Fibroblast of mammary gland (primary cell): Measurements from ENCODE around the gene EIF4EBP2.

Source experiments
- DNase-seq: peaks from one replicate; pipeline ENCODE4 v3.0.0-alpha.2; 2010; ENCODE audit warnings: low read depth
- H3K4me3 ChIP-seq: 2 replicates; pipeline ENCODE4 v1.5.1; 2011; ENCODE audit warnings: low read depth, mild to moderate bottlenecking, low read length, moderate library complexity; ENCODE audit not compliant: control insufficient read depth
- CTCF ChIP-seq: conservative IDR thresholded peaks from 2 replicates; pipeline ENCODE4 v1.5.1; 2011; ENCODE audit warnings: low read depth, low read length, inconsistent platforms; ENCODE audit not compliant: control insufficient read depth, insufficient read depth

EIF4EBP2 gene

GRCh38 chr10:70466951-70467350 lies 63.0 kb downstream of the EIF4EBP2 start:
- no peak for DNase-seq
- no peak overlapping the region for H3K4me3 ChIP-seq
- no peak for TF ChIP-seq CTCF

- no peak for DNase-seq
- no peak overlapping the region for H3K4me3 ChIP-seq
- TF ChIP-seq CTCF: no peak
Observed at GRCh38 chr10:70472799-70473454, 69.0 kb downstream of the EIF4EBP2 start.

- no peak for TF ChIP-seq CTCF
- no peak overlapping the region for H3K4me3 ChIP-seq
- DNase-seq: no peak
Observed at GRCh38 chr10:70474780-70475179, 70.8 kb downstream of the EIF4EBP2 start.

- DNase-seq: no peak
- no peak for TF ChIP-seq CTCF
- H3K4me3 ChIP-seq: no peak overlapping the region
Observed at GRCh38 chr10:70475661-70476060, 71.7 kb downstream of the EIF4EBP2 start.

GRCh38 chr10:70476249-70477035 lies 72.5 kb downstream of the EIF4EBP2 start:
- no peak for TF ChIP-seq CTCF
- no peak for DNase-seq
- no peak overlapping the region for H3K4me3 ChIP-seq

GRCh38 chr10:70477661-70478162 lies 73.8 kb downstream of the EIF4EBP2 start:
- no peak for TF ChIP-seq CTCF
- no peak overlapping the region for H3K4me3 ChIP-seq
- no peak for DNase-seq
